Activated T-helper 1 cell treated with anti-CD3 and anti-CD28 coated beads, Interleukin-12 subunit alpha, Interleukin-12 subunit beta, Interleukin-2, Interleukin-4 antibody, amounts not matched to agents 30 ng/mL and 10 ng/mL and 1 ng/mL, durations not matched to agents 14 hours and 24 hours and 36 hours (primary cell): Measurements from ENCODE around the gene TEKT2. TPM values are rescaled to one million over a fixed set of nuclear protein-coding genes. Genes with fewer than 3 reads are reported as not detected.
A peak's percentile ranks its signal among the peaks of the same experiment; 100 is the strongest.

Experiments
- DNase-seq: peaks from one replicate; pipeline ENCODE4 v3.0.0; 2021; ENCODE audit warnings: low spot score
- H3K27ac Mint-ChIP-seq: one replicate; pipeline ENCODE4 v1.8.0; 2021; ENCODE audit warnings: mild to moderate bottlenecking, mixed read lengths
- H3K27me3 Mint-ChIP-seq: one replicate; pipeline ENCODE4 v1.8.0; 2022; ENCODE audit warnings: mild to moderate bottlenecking, moderate library complexity, mixed read lengths; ENCODE audit not compliant: insufficient read depth
- H3K36me3 Mint-ChIP-seq: one replicate; pipeline ENCODE4 v1.8.0; 2021; ENCODE audit warnings: low read depth, mixed read lengths
- H3K4me1 Mint-ChIP-seq: one replicate; pipeline ENCODE4 v1.8.0; 2021; ENCODE audit warnings: low read depth, mixed read lengths
- H3K4me3 Mint-ChIP-seq: one replicate; pipeline ENCODE4 v1.8.0; 2021; ENCODE audit warnings: mild to moderate bottlenecking, moderate library complexity, mixed read lengths
- H3K9me3 Mint-ChIP-seq: one replicate; pipeline ENCODE4 v1.8.0; 2021; ENCODE audit warnings: mixed read lengths
- intact Hi-C: fragments of 100-400 bp; cut with micrococcal nuclease; formaldehyde crosslinking; loops from one replicate; pipeline ENCODE4 v1.15.1; 2024
- total RNA-seq: library from RNA; stranded (reverse); gene quantifications from 2 replicates; pipeline ENCODE4 v1.2.3, GENCODE V29; 2022

The TEKT2 gene
- total RNA-seq, 1 donor from 2014 or later, result 0.16 TPM

GRCh38 chr1:36089393-36090121 is 5.7 kb downstream of the TEKT2 start:
- Mint-ChIP-seq H3K27me3 (peaks cover 6% of the 10 kb centered on the region), H3K4me1 (peaks cover 20% of the 10 kb centered on the region), H3K36me3 (peaks cover 26% of the 10 kb centered on the region), H3K27ac (peak overlapping the region; percentile 96), H3K4me3 (peak overlapping the region; percentile 97), H3K9me3 (no peaks in the 10 kb centered on the region)
- intact Hi-C loops, result loop anchor here (1.0 to 5.0 kb wide), 3 partner anchors 193 to 298 kb away; partner anchors contain the start of genes AGO1 and STK40
- no peak for DNase-seq

- no peak for DNase-seq
- Mint-ChIP-seq H3K36me3 (peaks cover 26% of the 10 kb centered on the region), H3K27ac (no peak overlapping the region), H3K9me3 (no peaks in the 10 kb centered on the region), H3K27me3 (peaks cover 3% of the 10 kb centered on the region), H3K4me3 (peak overlapping the region; percentile 68), H3K4me1 (peaks cover 20% of the 10 kb centered on the region)
- intact Hi-C loops, result no loop called here
These were observed 7.2 kb downstream of the TEKT2 start for GRCh38 chr1:36091141-36091540.

- Mint-ChIP-seq H3K27me3 (no peaks in the 10 kb centered on the region), H3K4me1 (peaks cover 20% of the 10 kb centered on the region), H3K27ac (no peak overlapping the region), H3K36me3 (peaks cover 26% of the 10 kb centered on the region), H3K4me3 (peak overlapping the region; percentile 68), H3K9me3 (no peaks in the 10 kb centered on the region)
- no peak for DNase-seq
- intact Hi-C loops, result no loop called here
These were observed 7.8 kb downstream of the TEKT2 start for GRCh38 chr1:36091698-36092097.

- H3K27ac Mint-ChIP-seq, result no peak overlapping the region
- intact Hi-C loops, result no loop called here
- no peaks in the 10 kb centered on the region for H3K27me3 Mint-ChIP-seq
- H3K4me1 Mint-ChIP-seq, result peaks cover 20% of the 10 kb centered on the region
- no peak overlapping the region for H3K4me3 Mint-ChIP-seq
- DNase-seq, result no peak
- H3K9me3 Mint-ChIP-seq, result no peaks in the 10 kb centered on the region
- peaks cover 26% of the 10 kb centered on the region for H3K36me3 Mint-ChIP-seq
These were observed 8.4 kb downstream of the TEKT2 start for GRCh38 chr1:36092166-36092797.

- no peak for DNase-seq
- intact Hi-C loops, result no loop called here
- Mint-ChIP-seq H3K4me1 (peaks cover 20% of the 10 kb centered on the region), H3K27me3 (no peaks in the 10 kb centered on the region), H3K9me3 (no peaks in the 10 kb centered on the region), H3K36me3 (peaks cover 26% of the 10 kb centered on the region), H3K4me3 (no peak overlapping the region), H3K27ac (no peak overlapping the region)
These were observed 8.9 kb downstream of the TEKT2 start for GRCh38 chr1:36092798-36093185.

- H3K4me3 Mint-ChIP-seq, result no peak overlapping the region
- intact Hi-C loops, result no loop called here
- peaks cover 26% of the 10 kb centered on the region for H3K36me3 Mint-ChIP-seq
- H3K27ac Mint-ChIP-seq, result no peak overlapping the region
- H3K4me1 Mint-ChIP-seq, result peaks cover 20% of the 10 kb centered on the region
- no peaks in the 10 kb centered on the region for H3K9me3 Mint-ChIP-seq
- H3K27me3 Mint-ChIP-seq, result no peaks in the 10 kb centered on the region
- no peak for DNase-seq
These were observed 9.3 kb downstream of the TEKT2 start for GRCh38 chr1:36093226-36093625.

GRCh38 chr1:36093929-36094328 is 10.0 kb downstream of the TEKT2 start:
- Mint-ChIP-seq H3K4me1 (peaks cover 20% of the 10 kb centered on the region), H3K27ac (no peak overlapping the region)
- intact Hi-C loops, result no loop called here

GRCh38 chr1:36094621-36095061 is 10.7 kb downstream of the TEKT2 start:
- Mint-ChIP-seq H3K27me3 (no peaks in the 10 kb centered on the region), H3K4me1 (peaks cover 16% of the 10 kb centered on the region)

More at GRCh38 chr1:36093929-36094328, 10.0 kb downstream of the TEKT2 start:
- Mint-ChIP-seq H3K4me3 (no peak overlapping the region), H3K9me3 (no peaks in the 10 kb centered on the region), H3K36me3 (peaks cover 26% of the 10 kb centered on the region), H3K27me3 (no peaks in the 10 kb centered on the region)
- no peak for DNase-seq

GRCh38 chr1:36095760-36096405 is 12.0 kb downstream of the TEKT2 start:
- intact Hi-C loops, result no loop called here
- Mint-ChIP-seq H3K27me3 (no peaks in the 10 kb centered on the region), H3K4me1 (peaks cover 9% of the 10 kb centered on the region), H3K27ac (no peak overlapping the region), H3K36me3 (peaks cover 16% of the 10 kb centered on the region), H3K9me3 (no peaks in the 10 kb centered on the region), H3K4me3 (no peak overlapping the region)
- DNase-seq, result no peak

More at GRCh38 chr1:36094621-36095061, 10.7 kb downstream of the TEKT2 start:
- peaks cover 22% of the 10 kb centered on the region for H3K36me3 Mint-ChIP-seq
- H3K27ac Mint-ChIP-seq, result no peak overlapping the region
- no peak for DNase-seq
- no peaks in the 10 kb centered on the region for H3K9me3 Mint-ChIP-seq
- intact Hi-C loops, result no loop called here
- no peak overlapping the region for H3K4me3 Mint-ChIP-seq

- no peaks in the 10 kb centered on the region for H3K27me3 Mint-ChIP-seq
- peak overlapping the region; percentile 12 for H3K27ac Mint-ChIP-seq
- H3K9me3 Mint-ChIP-seq, result no peaks in the 10 kb centered on the region
- H3K4me1 Mint-ChIP-seq, result no peaks in the 10 kb centered on the region
- peaks cover 13% of the 10 kb centered on the region for H3K36me3 Mint-ChIP-seq
- no peak overlapping the region for H3K4me3 Mint-ChIP-seq
- no peak for DNase-seq
- intact Hi-C loops, result no loop called here
These were observed 12.9 kb downstream of the TEKT2 start for GRCh38 chr1:36096500-36097432.

- Mint-ChIP-seq H3K27me3 (no peaks in the 10 kb centered on the region), H3K27ac (no peak overlapping the region), H3K36me3 (peaks cover 4% of the 10 kb centered on the region), H3K9me3 (no peaks in the 10 kb centered on the region), H3K4me3 (no peak overlapping the region), H3K4me1 (no peaks in the 10 kb centered on the region)
- intact Hi-C loops, result no loop called here
- DNase-seq, result no peak
These were observed 14.0 kb downstream of the TEKT2 start for GRCh38 chr1:36097693-36098585.
